Measurements from ENCODE around the gene XPO6.

- TF ChIP-seq, protein P1, sequence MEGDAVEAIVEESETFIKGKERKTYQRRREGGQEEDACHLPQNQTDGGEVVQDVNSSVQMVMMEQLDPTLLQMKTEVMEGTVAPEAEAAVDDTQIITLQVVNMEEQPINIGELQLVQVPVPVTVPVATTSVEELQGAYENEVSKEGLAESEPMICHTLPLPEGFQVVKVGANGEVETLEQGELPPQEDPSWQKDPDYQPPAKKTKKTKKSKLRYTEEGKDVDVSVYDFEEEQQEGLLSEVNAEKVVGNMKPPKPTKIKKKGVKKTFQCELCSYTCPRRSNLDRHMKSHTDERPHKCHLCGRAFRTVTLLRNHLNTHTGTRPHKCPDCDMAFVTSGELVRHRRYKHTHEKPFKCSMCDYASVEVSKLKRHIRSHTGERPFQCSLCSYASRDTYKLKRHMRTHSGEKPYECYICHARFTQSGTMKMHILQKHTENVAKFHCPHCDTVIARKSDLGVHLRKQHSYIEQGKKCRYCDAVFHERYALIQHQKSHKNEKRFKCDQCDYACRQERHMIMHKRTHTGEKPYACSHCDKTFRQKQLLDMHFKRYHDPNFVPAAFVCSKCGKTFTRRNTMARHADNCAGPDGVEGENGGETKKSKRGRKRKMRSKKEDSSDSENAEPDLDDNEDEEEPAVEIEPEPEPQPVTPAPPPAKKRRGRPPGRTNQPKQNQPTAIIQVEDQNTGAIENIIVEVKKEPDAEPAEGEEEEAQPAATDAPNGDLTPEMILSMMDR (IDR thresholded peaks at IDR 0.05): no peak
- TF ChIP-seq POLR2AphosphoS5 (IDR thresholded peaks at IDR 0.05; ENCODE audit: low read depth, low read length) (no peak), TCF7L2 (IDR thresholded peaks at IDR 0.05; ENCODE audit: low read depth, low read length) (no peak)
Observed at GRCh38 chr16:28146536-28146935, 65.2 kb downstream of the XPO6 start.

Data from Panc1 (cell line).